ENCODE data around the gene PSMD14. TPM values are rescaled to one million over a fixed set of nuclear protein-coding genes. Genes with fewer than 3 reads are reported as not detected.

The PSMD14 gene
- total RNA-seq, 2 experiments from 2014 or later = 86.7 to 93.0 TPM

DNA sequence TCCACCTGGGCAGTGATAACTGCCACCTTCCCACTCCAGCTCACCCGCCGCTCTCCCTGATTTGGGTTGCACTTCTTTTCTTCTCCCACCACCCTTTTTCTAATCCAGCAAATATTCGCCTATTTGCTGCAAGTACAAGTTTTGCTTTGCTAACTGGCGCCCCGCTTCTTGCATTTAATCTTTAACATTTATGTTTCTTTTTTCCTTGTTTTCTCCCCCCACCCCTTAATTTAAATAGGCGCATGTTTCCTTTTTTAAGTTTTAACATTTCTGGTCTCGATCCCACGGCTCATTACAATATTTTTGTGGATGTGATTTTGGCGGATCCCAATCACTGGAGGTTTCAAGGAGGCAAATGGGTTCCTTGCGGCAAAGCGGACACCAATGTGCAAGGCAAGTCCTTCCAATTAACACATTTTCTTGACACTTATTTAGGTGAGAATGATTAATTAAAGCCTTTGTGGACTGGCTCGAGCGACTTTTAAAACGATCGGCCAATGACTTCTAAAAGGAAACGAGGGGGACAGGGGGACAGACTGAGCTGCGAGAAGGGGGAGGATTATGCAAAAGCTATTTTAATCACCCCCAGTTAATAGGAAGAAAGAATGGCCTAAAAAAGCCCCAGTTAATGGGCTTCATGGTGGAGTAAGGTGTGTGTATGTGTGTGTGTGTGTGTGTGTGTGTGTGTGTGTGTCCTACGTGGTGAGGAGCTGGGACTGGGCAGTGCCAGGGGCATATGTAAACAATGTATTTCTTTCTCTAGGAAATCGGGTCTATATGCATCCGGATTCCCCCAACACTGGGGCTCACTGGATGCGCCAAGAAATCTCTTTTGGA is 109.4 kb downstream of the PSMD14 start:
- CTCF ChIA-PET = interaction anchor here (1.5 kb wide), 1 partner anchor 10 kb away, joined by 6 read pairs; no protein-coding TSS in a partner anchor
- Mint-ChIP-seq H3K27ac (no peak overlapping the region), H3K27me3 (peaks cover 72% of the 10 kb centered on the region)

DNA sequence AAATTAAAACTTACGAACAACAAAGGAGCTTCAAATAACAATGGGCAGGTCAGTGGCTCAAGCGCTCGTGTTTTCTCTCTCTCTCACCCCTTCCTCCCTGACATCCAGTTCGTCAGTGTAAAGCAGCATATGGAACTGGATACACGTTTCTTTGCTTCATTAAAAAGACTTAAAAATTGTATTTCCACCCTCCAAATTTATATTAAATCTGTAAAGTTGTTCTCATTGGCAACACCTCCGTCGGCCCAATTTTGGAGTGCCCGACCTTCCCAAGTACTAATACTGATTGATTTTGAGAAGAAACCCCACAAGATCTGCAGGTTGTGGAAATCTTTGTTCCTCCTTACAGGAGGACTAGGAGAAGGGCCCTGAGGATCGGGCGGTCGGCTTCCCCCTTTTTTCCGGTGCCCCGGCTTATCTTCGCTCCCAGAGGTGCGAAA is 110.1 kb downstream of the PSMD14 start:
- no peak for ATAC-seq
- CTCF ChIA-PET = no interaction called here
- Mint-ChIP-seq H3K4me1 (ENCODE audit: low read depth) (peaks cover 46% of the 10 kb centered on the region), H3K9me3 (no peaks in the 10 kb centered on the region), H3K27ac (no peak overlapping the region), H3K36me3 (ENCODE audit: low read depth) (no peaks in the 10 kb centered on the region), H3K27me3 (peaks cover 79% of the 10 kb centered on the region), H3K4me3 (no peak overlapping the region)
- intact Hi-C loops (cut with micrococcal nuclease) = no loop called here
- no peak for DNase-seq
- POLR2A ChIA-PET = no interaction called here
- TF ChIP-seq, protein P1, sequence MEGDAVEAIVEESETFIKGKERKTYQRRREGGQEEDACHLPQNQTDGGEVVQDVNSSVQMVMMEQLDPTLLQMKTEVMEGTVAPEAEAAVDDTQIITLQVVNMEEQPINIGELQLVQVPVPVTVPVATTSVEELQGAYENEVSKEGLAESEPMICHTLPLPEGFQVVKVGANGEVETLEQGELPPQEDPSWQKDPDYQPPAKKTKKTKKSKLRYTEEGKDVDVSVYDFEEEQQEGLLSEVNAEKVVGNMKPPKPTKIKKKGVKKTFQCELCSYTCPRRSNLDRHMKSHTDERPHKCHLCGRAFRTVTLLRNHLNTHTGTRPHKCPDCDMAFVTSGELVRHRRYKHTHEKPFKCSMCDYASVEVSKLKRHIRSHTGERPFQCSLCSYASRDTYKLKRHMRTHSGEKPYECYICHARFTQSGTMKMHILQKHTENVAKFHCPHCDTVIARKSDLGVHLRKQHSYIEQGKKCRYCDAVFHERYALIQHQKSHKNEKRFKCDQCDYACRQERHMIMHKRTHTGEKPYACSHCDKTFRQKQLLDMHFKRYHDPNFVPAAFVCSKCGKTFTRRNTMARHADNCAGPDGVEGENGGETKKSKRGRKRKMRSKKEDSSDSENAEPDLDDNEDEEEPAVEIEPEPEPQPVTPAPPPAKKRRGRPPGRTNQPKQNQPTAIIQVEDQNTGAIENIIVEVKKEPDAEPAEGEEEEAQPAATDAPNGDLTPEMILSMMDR (IDR thresholded peaks at IDR 0.05) = no peak

More for the DNA sequence above, 109.4 kb downstream of the PSMD14 start:
- TF ChIP-seq, protein P1 (IDR thresholded peaks at IDR 0.05) = no peak
- Mint-ChIP-seq H3K36me3 (ENCODE audit: low read depth) (no peaks in the 10 kb centered on the region), H3K4me3 (peak overlapping the region; percentile 26), H3K9me3 (no peaks in the 10 kb centered on the region), H3K4me1 (ENCODE audit: low read depth) (peaks cover 43% of the 10 kb centered on the region)
- no peak for DNase-seq
- intact Hi-C loops (cut with micrococcal nuclease) = no loop called here
- ATAC-seq = no peak
- POLR2A ChIA-PET = interaction anchor here (0.6 to 1.6 kb wide), 2 partner anchors 8 to 1232 kb away, joined by 3 to 4 read pairs; no protein-coding TSS in a partner anchor

DNA sequence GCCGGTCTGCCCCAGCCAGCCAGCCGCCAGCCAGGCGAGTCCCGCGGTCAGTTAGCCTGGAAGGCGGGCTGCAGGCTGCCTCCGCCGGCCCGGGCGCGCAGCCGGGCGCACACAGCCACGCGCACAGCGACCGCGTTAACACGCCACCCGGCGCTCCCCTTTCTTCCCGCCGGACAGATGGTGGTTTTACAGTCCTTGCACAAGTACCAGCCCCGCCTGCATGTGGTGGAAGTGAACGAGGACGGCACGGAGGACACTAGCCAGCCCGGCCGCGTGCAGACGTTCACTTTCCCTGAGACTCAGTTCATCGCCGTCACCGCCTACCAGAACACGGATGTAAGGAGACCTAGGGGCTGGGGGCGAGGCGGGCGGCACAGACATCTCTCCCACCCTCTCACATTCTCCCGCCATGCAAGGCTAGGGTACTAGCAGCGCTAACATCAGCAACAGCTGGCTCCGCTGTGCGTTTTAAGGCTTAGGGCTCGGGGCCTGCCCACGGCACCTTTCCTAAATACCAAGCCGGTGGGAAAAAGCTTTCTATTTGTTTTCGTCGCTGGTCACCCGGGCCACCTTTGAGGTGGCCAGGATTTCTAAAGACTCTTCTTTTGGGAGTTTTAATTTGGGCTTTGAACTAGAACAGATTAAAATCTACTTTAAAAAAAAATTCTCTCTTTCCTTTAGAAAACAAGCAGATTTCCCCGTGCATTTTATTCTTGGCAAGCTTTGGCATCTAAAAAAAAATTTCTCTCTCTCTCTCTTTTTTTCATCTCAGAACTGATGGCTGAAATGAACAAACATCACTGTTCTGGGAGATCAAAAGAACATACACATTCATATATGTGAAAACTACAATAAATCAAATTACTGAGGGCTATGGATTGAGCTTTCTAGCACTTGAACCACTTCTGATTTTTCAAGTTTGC is 110.8 kb downstream of the PSMD14 start:
- ATAC-seq = no peak
- TF ChIP-seq, protein P1 (IDR thresholded peaks at IDR 0.05) = no peak
- ChIA-PET CTCF (no interaction called here), POLR2A (no interaction called here)
- DNase-seq = no peak
- Mint-ChIP-seq H3K36me3 (ENCODE audit: low read depth) (no peaks in the 10 kb centered on the region), H3K27ac (no peak overlapping the region), H3K9me3 (no peaks in the 10 kb centered on the region), H3K27me3 (peaks cover 77% of the 10 kb centered on the region), H3K4me1 (ENCODE audit: low read depth) (peaks cover 43% of the 10 kb centered on the region), H3K4me3 (peak overlapping the region; percentile 31)
- intact Hi-C loops (cut with micrococcal nuclease) = no loop called here

DNA sequence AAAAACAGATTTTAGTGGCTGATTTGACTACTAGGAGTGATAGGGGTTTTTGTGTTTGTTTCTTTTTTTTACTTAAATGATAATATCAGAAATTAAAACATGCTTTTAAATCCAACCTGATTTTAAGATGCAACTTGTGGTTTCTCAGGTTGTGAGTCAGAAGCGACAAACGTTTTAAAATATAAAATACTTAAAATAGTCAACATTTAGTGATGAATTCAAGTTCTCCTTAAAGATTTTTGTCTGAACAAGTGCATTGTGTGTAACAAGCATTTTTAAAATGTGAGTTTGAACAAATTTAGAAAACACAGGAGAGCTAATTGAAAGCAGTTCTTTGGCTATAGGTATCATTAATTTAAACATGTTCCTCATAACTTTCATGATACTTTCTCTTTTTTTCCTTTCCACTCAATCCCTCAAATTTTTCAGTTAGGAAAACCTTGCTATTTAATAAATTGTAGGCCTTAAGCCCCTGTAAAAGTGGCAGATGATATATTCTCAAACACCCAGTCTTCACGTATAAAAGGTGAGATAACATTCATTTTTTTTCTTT is 111.5 kb downstream of the PSMD14 start:
- POLR2A ChIA-PET = no interaction called here
- no peak overlapping the region for H3K4me3 Mint-ChIP-seq

More for the DNA sequence above, 111.5 kb downstream of the PSMD14 start:
- Mint-ChIP-seq H3K27ac (no peak overlapping the region), H3K4me1 (ENCODE audit: low read depth) (peaks cover 49% of the 10 kb centered on the region), H3K36me3 (ENCODE audit: low read depth) (peaks cover 4% of the 10 kb centered on the region), H3K9me3 (no peaks in the 10 kb centered on the region), H3K27me3 (peaks cover 84% of the 10 kb centered on the region)
- no peak for ATAC-seq
- CTCF ChIA-PET = no interaction called here
- no peak for DNase-seq
- TF ChIP-seq, protein P1 (IDR thresholded peaks at IDR 0.05) = no peak
- intact Hi-C loops (cut with micrococcal nuclease) = no loop called here
